DMS 273 (cell line): ENCODE measurements around the gene NEGR1.

Source experiments
- DNase-seq: peaks from one replicate; lab custom pipeline; 2025; ENCODE audit not compliant: unreplicated experiment; lab: John Stamatoyannopoulos, UW

NEGR1 gene

DNA sequence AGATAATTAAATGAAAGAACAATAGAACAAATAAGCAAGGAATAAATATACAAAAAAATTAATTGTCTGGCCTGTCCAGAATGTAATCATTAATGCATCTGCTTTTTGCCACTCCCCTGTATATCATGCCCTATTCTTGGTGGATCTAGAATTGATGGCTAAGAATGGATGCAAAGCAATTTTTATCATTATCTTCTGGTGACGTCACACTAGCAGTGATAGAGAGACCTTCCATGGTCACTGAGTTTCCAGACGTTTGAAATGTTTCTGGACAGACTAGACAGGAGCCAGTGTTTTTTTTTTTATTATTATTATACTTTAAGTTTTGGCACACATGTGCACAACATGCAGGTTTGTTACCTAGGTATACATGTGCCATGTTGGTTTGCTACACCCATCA lies 563.0 kb downstream of the NEGR1 start:
- no peak for DNase-seq

DNA sequence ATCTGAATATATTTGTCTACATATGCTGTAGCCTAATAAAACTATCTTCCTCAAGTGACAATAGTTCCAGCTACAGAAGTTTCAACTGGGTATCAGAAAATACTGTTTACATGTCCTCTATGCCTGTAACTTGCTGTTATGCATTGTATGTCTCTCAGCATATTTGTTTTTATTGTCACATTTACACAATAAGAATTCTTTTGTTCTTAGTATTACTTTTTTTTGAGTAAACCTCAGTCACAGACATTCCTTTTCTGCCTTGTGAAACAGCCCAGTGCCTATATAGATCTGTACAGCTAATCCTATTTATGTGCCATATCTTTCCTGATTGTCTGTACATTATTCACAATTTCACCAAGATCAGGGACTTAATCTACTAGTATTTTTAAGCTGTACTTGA lies 565.2 kb downstream of the NEGR1 start:
- no peak for DNase-seq

DNA sequence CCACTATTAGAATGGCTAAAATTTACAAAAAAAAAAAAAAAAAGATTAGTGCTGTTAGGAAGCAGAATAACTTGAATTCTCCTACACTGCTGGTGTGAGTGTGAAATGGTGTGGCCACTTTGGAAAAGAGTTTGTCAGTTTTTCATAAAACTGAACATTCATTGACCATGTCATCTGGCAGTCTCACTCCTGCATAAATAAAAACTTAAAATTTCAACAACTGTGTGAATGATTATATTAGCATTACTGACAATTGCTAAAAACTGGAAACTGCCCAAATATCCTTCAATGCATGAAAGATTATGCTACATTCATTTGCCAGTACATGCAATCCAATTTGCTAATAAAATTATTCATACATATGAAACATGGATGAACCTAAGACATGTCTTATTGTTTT lies 570.9 kb downstream of the NEGR1 start:
- DNase-seq, result no peak

DNA sequence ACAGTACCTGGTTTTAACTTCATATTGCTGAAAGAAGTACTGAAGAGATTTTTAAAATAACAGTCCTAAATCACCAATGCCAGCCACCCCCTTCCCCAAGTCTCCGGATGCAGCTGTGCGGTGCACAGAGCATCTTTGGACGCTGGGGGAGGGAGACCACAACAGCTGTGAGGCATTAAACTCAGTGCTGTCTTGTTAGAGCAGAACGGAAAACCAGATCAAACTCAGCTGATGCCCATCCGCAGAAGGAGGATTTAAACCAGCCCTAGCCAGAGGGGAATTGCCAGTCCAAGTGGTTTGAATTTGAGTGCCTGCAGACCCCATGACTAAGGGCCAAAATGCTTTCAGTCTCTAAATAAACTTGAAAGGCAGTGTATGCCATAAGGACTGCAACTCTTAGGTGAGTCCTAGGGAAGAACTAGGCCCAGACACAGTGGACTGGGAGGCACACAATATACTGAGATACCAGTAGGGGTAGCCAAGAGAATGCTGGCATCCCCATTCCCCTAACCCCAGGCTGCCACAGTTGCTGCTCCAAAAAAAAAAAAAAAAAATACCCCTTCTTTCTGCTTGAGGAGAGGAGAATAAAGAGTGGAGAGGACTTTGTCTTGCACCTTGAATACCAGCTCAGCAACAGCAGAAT lies 576.2 kb downstream of the NEGR1 start:
- no peak for DNase-seq

DNA sequence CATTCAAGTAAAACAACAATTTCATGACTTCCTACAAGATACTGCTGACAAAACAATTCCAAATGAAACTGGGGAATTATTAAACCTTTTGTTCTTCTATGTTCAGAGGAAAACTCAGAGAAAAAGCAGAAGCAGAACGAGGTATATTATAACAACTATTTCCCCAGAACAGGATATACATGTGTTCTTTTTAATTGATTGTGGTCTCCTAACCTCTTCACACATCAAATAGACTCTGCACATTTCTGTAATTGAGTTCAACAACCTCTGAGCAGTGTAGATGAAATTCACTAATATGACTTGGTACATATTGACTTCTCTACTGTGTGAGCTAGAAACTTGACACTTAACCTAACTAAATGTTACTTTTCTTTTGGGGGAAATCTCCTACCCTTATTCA lies 584.2 kb downstream of the NEGR1 start:
- no peak for DNase-seq

DNA sequence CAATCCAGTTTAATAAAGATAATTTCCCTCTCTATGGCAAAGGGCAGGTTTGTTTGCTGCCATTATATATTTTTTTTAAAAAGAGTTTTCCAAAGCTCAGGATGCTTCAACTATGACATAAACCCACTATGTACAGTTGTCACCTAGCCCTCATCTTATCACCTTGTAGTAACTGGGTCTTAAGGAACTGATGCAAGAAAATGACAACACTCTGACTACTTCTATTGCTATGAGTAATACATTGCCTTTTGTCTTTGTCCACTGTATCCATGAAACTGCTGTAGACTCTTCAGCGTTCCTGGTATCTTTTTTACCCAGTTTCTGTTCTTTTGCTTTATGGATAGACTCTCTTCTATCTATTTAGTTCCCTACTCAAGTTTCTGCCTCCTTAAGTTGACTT lies 586.5 kb downstream of the NEGR1 start:
- DNase-seq, result no peak

DNA sequence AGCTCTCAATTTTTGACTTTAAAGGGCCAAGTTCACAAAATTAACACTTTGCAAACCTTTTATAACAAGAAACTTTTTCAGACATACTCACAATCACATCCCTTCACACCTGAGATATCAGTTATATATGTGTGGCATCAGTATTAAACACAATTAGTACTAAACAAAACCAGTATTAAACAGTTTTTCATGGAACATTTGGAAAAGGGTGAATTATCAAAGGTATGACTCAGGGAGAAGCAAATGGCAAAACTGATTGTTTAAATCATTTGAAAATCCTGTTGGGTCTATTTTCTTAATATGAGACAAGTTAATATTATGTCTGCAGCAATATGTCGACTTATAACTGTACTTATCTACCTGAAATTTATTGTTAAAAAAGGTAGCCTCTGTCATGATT lies 587.3 kb downstream of the NEGR1 start:
- DNase-seq, result no peak

DNA sequence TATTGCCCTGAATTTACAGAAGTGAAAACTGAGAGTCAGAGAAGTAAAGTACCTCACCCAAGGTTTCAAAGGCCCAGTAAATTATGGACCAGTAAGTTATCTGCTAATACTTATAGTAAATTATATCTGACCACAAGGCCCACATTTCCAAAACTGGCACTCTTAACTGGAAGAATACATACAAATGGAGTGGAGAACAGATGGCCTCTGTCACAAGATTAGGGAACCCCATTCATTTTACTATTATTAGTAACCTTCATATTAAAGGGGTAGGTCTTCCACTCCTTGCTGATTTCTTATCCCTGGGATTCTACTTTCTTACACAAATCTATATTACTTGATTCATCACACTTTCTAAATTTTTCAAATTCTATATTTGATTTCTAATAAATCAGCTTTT lies 588.8 kb downstream of the NEGR1 start:
- DNase-seq, result peak; percentile 68

DNA sequence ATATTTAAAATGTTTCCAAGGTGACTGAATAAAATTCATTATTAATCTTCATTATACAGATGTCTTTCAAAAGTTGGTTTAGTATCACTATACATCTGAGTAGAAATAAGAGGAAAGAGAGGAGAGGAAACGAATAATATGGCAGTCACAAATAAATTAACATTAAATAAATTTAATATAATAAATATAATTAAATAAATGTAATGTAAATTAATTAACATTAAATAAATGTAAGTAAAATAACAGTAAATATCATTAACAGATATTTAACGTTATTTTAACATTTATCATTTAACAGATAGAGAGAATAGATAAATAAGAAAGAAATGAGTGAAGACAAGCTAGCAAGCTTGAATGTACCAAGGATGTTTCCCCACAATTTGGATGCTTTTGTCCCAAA lies 592.7 kb downstream of the NEGR1 start:
- DNase-seq, result no peak

DNA sequence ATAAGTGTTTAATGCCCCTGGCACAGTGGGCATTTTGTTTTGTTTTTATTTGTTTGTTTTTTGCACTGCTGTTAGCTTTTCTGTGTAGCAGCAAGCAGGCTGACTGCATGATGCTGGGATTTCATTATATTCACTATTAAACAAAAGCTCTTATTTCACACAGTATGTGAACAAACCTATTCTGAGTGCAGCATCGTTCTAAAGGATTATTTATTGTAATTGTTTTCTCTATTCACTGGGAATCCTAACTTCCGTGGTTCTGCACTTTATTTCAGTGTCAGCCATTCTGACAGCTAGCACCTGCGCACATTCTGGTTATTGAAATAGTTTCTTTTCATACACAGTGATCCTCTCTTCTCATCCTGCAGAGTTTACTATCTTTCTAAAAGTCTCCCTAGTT lies 595.0 kb downstream of the NEGR1 start:
- DNase-seq, result no peak

DNA sequence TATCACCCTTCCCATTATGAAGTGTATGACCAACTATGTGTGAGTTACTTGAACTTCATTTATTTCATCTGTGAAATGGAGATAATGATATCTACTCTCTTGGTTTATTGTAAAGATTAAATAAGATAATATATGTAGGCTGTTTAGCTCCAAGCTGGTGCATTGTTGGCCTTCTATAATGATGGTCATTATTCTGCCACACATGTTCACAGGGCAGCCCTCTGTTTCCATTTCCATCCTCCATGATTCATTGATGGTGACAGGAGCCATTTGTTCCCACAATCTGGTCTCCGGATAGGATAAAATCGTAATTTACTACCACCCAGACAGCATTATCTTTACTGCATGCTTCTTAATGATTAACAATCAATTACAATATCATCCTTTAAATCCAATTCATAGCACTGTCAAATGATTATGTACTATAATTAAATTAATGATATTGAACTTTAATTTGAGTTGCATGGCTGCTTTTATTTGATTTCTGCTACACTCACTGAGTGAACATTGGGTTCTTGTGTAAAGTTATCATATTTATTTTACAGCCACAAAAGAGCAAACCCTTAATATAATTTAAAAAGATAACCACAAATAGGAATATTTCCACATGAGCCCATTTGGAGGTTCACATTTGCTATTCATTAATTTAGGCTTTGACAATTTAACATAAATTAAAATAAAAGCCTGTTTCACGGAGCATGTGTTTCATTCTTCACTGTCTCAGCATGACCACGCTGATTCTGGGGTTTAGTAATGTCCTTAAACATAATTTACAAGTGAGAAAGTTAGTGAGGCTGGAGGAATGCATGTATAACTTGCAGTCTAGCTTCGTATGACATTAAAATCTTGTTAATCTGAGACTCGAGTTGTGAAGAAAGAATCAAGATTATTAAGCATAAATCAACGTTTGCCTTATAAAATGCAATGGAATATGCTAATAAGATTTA lies 605.1 kb downstream of the NEGR1 start:
- DNase-seq, result peak; percentile 21

DNA sequence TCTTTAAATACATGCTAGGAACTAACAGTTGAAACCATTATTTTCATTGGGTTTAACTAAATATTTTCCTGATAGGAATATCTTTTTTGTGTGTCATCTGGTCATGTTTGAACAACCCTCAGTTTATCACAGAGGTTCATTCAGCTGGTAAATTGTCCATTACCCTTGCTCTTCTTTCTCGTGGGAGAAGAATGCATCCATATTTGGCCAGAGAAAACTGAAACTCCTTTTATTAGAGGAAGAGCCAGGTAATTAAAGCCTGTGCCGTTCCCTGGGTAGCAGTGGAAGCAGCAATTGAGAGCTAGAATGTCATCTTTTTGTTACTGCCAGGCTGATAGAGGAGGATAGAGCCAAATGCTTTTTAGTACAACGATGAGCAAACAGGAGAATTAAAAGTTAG lies 614.3 kb downstream of the NEGR1 start:
- no peak for DNase-seq

DNA sequence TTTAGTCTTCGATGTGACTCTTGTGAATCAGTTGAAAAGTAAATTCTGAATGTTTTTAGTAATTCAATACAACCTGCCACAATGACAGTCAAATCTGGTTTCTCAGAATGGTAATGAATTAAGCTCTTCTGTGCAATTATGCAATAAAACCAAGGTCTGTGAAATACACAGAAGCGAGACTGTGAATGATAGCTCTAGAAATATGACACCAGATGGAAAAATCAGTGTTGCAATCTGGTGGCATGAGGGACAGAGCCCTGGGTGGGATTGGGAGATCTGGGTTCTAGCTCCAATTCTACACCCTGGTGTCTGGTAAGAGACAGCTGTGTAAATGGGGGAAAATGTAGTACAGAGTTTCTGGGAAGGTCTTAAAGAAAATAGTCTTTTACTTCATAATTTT lies 615.1 kb downstream of the NEGR1 start:
- peak; percentile 69 for DNase-seq

DNA sequence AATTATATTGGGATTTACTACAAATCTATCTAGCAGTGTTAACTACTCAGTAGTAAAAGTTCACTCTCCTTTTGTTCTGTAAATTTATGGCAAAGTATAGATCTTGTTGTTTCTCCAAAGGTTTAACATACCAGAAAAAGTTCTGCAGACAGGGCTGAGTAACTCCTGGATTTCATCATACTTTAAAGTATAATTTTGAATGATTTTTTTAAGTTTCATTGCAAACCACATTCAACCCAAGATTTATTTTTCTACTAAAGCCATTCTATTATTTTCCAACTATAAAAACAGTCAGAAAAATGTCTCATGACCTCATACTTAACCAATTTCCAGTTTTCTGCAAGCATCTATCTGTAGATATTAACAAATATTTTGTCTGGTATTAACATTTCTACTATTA lies 615.7 kb downstream of the NEGR1 start:
- DNase-seq, result no peak

DNA sequence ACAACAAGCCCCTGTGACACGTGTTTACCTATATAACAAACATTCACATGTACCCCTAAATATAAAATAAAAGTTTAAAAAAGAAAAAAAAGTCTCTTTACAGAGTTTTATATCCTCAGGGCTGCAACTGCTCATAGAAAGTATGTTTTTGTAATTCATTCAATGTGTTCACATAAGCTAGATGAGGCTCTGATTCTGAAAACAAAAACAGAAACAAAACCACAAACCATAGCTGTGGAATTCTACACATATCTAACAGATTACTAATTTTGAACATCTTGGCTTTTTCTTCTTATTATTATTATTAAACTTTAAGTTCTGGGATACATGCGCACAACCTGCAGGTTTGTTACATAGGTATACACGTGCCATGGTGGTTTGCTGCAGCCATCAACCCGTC lies 621.9 kb downstream of the NEGR1 start:
- no peak for DNase-seq

DNA sequence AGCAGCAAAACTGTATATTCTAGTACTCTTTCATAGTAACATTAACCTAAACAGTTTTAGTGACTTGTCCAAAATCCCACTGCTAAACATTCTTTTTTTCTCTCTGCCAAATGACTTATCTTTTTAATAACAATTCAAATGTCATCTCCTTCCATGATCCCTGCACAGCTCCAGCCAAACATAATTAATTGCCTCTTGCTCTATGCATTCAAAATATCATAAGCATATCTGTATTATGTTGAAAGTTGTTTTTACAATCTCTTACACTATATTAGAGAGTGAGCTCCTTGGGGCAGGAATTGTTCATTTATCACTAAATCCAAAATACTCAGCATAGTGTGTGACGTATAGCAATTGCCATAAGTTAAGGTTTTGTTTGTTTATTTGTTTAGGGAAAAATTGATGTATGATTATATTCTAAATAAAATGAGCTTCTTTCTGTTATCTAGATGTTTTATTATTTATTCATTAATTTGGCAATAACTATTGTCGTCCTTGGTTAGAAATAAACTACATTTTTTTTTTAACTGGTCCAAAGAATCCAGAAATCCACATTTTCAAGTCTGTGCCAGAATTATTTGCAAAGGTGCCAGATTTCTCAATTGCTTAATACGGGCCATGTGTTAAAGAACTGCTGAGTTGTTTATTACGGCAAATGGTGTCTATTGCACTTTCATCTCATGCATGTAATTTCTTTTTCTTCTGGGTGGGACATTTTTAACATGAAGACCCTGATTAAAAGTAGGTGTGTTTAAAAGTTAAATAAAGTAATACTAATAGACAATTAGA lies 624.3 kb downstream of the NEGR1 start:
- peak; percentile 66 for DNase-seq

DNA sequence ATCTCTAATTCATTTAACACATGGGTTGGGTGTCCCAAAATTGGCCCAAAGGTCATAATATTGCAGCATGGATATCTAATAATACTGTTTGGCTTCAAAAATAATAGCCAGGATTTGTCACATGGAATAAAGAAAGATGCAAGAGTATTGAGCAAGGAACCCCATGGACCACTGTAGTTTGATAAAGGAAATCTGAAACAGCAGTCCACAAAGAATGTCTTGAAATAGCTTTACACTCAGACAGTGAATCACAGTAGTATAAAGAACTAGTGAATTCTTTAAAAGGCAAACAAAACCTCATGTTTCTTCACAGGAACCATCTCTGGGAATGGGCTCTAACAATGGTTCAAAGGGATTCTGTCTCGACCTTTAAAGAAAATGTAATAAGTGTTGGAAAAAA lies 625.4 kb downstream of the NEGR1 start:
- DNase-seq, result no peak

DNA sequence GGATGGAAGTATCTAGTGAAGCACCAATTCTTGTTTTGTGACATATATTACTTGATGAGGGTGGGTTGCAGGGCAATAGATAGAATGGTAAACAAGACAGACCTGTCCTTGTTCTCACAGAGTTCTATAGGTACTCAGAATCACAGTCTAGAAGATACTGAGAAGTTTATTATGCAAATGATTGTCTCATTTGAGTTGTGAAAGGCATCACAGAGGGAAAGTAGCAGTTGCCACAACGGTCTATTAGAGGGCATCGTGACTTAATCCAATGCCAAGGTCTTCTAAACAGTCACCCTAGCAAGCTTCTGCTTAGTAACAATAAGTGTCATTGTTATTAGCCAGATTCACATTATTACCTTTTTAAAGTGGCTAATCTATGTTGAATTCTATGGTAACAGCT lies 626.7 kb downstream of the NEGR1 start:
- no peak for DNase-seq

DNA sequence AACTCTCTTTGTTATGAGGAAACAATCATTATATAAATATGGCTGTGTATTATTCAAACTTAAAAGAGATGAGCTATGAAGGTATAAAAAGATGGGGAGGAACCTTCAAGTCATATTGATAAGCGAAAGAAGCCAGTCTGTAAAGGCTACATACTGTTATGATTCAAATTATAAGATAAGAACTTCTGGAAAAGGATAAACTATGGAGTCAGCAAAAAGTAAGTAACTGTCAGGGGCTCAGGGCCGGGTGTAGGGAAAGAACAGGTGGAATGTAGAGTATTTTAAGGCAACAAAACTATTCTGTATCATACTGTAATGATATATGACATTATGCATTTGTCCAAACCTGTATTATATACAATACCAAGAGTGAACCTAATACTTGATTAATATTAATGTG lies 628.4 kb downstream of the NEGR1 start:
- DNase-seq, result no peak

DNA sequence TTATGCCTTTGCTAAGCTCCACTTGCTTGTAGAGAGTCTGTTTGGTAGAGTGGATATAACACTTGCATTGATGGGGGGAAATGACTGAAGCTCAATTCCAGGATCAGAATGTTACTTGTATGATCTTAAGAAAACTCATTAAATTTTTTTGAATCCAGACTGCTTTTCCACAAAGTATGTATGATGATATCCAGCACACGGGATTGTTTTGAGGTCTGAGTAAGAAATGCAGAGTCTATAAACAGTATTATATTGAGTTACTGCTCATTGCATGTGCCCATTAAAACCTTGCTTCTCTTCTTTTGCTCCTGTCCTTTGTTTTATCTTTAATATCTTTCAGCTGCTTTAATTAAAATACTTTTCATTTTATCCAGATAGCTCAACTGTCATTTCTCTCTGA lies 631.1 kb downstream of the NEGR1 start:
- DNase-seq, result no peak

DNA sequence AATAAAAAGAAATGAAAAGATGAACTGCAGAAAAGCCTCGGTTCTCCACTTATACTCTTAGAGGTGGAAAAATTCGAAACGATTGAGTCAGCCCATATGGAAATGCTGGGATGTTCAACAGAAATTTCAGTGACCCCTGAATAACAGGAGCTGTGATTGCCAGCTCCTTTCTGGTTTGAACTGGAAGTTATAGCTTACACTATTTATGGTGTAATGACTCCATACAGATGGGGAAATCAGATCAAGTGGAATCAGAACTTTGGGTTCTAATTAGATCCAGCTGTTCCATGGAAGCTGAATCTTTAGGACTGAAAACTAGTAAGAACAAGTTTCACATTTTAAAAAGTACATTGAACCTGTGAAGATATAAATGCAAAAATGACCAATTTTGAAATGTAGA lies 632.2 kb downstream of the NEGR1 start:
- peak; percentile 36 for DNase-seq

DNA sequence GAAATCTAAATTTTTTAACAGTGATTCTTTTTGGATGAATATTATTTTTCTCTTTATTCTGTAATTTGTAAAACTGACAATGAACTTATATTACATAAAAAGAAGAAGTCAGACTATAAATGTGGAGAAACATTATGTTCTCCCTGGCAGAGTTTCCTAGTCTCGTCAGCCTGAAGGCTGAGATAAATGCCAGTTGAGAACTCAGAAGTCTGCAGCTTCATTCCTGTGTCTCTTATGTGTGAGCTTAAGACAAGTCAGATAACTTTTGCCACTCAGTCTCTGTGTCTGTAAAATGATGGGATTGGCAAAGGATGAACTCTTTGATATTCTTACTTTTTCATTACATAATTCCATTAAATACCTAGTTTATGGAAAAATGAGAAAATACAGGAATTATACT lies 632.7 kb downstream of the NEGR1 start:
- no peak for DNase-seq
